ENCODE results near the gene EXOC7.

- TF ChIP-seq CTCF (IDR thresholded peaks at IDR 0.05) (no peak), POLR2A (IDR thresholded peaks at IDR 0.05) (no peak)
Measured at GRCh38 chr17:76142585-76143041, 39.0 kb upstream of the EXOC7 start.
